GM21528 (cell line): ENCODE data around the gene GALNT18.

Source experiments
- ATAC-seq: cut with Tn5 transposase; IDR thresholded peaks from one replicate; pipeline ENCODE4 v1.9.1; 2021; ENCODE audit warnings: mild to moderate bottlenecking, moderate library complexity; ENCODE audit not compliant: unreplicated experiment, low FRiP score

The GALNT18 gene

GRCh38 chr11:11420191-11420898, 201.5 kb downstream of the GALNT18 start:
- ATAC-seq = no peak

GRCh38 chr11:11419747-11420146, 202.1 kb downstream of the GALNT18 start:
- no peak for ATAC-seq

- ATAC-seq = no peak
These were observed 204.9 kb downstream of the GALNT18 start for GRCh38 chr11:11416917-11417316.

GRCh38 chr11:11416502-11416901, 205.3 kb downstream of the GALNT18 start:
- ATAC-seq = no peak

GRCh38 chr11:11415901-11416300, 205.9 kb downstream of the GALNT18 start:
- ATAC-seq = no peak

GRCh38 chr11:11414996-11415395, 206.8 kb downstream of the GALNT18 start:
- no peak for ATAC-seq

GRCh38 chr11:11413776-11414175, 208.0 kb downstream of the GALNT18 start:
- ATAC-seq = no peak

GRCh38 chr11:11411401-11411985, 210.3 kb downstream of the GALNT18 start:
- no peak for ATAC-seq

GRCh38 chr11:11409901-11410300, 211.9 kb downstream of the GALNT18 start:
- no peak for ATAC-seq

- no peak for ATAC-seq
These were observed 212.6 kb downstream of the GALNT18 start for GRCh38 chr11:11409224-11409623.

- ATAC-seq = no peak
These were observed 213.2 kb downstream of the GALNT18 start for GRCh38 chr11:11408436-11409221.

- ATAC-seq = no peak
These were observed 214.1 kb downstream of the GALNT18 start for GRCh38 chr11:11407763-11408084.

- ATAC-seq = no peak
These were observed 214.6 kb downstream of the GALNT18 start for GRCh38 chr11:11407065-11407762.

GRCh38 chr11:11406652-11407051, 215.2 kb downstream of the GALNT18 start:
- no peak for ATAC-seq

- ATAC-seq = no peak
These were observed 217.8 kb downstream of the GALNT18 start for GRCh38 chr11:11403763-11404725.

GRCh38 chr11:11401960-11402535, 219.8 kb downstream of the GALNT18 start:
- ATAC-seq = no peak

- ATAC-seq = no peak
These were observed 221.1 kb downstream of the GALNT18 start for GRCh38 chr11:11400635-11401232.

- ATAC-seq = no peak
These were observed 221.7 kb downstream of the GALNT18 start for GRCh38 chr11:11400121-11400520.

GRCh38 chr11:11397781-11398180, 224.0 kb downstream of the GALNT18 start:
- no peak for ATAC-seq
